Bronchial epithelial cell (primary cell): ENCODE data around the gene ID1. TPM values are rescaled to one million over a fixed set of nuclear protein-coding genes. Genes with fewer than 3 reads are reported as not detected.

Experiments used
- DNase-seq: peaks from one replicate; pipeline ENCODE4 v3.0.0-alpha.2; 2010; ENCODE audit warnings: low read depth
- FAIRE-seq: peaks from 2 replicates; lab custom pipeline; 2011; peaks lifted over from hg19 to GRCh38; lab: Jason Lieb, UNC
- H3K27me3 ChIP-seq: 2 replicates; pipeline ENCODE4 v1.5.1; 2011; ENCODE audit warnings: low read length; ENCODE audit not compliant: control insufficient read depth, insufficient read depth
- H3K36me3 ChIP-seq: 2 replicates; pipeline ENCODE4 v1.5.1; 2011; ENCODE audit warnings: low read length; ENCODE audit not compliant: control insufficient read depth, insufficient read depth
- H3K4me3 ChIP-seq: 2 replicates; pipeline ENCODE4 v1.5.1; 2011; ENCODE audit warnings: mild to moderate bottlenecking, low read depth, low read length, control low read depth
- total RNA-seq: library from RNA; depleted of rRNA; stranded (reverse); fragments of >200 nt; gene quantifications from 2 replicates; pipeline ENCODE4 v1.2.1, GENCODE V29; 2014
- TF ChIP-seq, protein P1 (sequence below): IDR thresholded peaks from 2 replicates; pipeline ENCODE4 v1.5.1; 2011; ENCODE audit warnings: mild to moderate bottlenecking, moderate library complexity, low read length, control low read depth, inconsistent platforms; ENCODE audit not compliant: insufficient read depth, severe bottlenecking

ID1 gene
- total RNA-seq, 1 donor from 2014 or later, result 930 TPM

DNA sequence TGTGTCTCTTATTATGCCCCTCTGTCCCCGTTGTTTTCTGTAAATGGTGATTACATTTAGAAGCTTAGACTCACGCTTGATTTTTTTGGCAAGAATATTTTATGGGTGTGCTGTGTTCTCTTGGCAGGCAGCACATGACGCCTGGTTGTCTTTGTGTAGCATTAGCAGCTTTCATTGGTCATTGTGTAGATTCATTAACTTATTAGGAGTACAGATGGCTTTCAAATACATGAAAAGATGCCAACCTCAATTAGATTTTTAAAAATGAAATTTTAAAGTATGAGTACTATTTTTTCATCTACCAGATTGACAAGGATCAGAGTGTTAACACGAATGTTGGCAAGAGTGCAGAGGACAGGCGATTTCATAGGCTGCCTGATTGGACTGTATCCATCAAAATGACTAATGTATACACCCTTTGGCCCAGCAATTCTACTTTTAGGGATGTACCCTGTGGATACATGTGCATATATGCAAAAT lies 47.9 kb downstream of the ID1 start:
- H3K36me3 ChIP-seq, result no peaks in the 10 kb centered on the region
- no peak for FAIRE-seq
- TF ChIP-seq, protein P1, sequence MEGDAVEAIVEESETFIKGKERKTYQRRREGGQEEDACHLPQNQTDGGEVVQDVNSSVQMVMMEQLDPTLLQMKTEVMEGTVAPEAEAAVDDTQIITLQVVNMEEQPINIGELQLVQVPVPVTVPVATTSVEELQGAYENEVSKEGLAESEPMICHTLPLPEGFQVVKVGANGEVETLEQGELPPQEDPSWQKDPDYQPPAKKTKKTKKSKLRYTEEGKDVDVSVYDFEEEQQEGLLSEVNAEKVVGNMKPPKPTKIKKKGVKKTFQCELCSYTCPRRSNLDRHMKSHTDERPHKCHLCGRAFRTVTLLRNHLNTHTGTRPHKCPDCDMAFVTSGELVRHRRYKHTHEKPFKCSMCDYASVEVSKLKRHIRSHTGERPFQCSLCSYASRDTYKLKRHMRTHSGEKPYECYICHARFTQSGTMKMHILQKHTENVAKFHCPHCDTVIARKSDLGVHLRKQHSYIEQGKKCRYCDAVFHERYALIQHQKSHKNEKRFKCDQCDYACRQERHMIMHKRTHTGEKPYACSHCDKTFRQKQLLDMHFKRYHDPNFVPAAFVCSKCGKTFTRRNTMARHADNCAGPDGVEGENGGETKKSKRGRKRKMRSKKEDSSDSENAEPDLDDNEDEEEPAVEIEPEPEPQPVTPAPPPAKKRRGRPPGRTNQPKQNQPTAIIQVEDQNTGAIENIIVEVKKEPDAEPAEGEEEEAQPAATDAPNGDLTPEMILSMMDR, result no peak

DNA sequence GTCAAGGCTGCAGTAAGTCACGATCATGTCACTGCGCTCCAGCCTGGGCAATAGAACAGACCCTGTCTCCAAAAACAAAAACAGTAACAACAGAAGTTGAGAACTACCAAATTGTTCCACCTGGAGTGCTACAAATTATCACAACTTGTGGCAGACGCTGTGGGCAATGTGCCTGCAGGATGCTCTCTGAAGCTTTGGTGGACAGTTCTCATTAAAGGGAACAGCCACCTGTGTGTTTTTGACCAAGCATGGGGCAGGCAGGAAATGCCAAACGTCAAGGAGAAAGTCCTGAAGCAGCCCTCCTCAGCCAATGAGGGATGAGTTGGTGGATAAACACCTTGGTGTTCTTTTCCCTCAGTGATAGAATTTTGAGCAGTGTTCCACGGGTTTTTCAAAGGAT lies 48.5 kb downstream of the ID1 start:
- H3K4me3 ChIP-seq, result no peak overlapping the region
- H3K36me3 ChIP-seq, result no peaks in the 10 kb centered on the region
- DNase-seq (no peak), FAIRE-seq (no peak)
- H3K27me3 ChIP-seq, result no peaks in the 10 kb centered on the region
- TF ChIP-seq, protein P1, result no peak

More for the DNA sequence above, 47.9 kb downstream of the ID1 start:
- no peak overlapping the region for H3K4me3 ChIP-seq
- peak; percentile 30 for DNase-seq
- H3K27me3 ChIP-seq, result no peaks in the 10 kb centered on the region

DNA sequence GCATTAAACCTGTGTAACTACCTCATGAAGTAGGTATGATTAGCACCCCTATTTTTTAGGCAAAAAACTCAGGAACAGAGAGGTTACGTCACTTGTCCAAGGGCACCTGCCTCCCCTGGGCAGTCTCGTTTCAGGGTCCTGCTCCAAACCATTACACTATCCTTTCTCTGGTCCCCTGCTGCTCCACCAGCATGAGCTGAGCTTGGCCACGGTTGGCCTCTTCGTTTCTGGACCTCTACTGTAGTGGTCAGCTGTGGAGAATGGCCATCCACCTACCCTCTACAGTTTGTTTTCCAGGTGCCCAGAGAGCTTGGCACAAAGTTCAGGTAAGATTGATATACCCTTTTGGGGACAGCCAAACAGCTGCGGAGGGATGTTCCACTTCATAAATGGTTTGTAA lies 49.4 kb downstream of the ID1 start:
- H3K4me3 ChIP-seq, result no peak overlapping the region
- H3K27me3 ChIP-seq, result no peaks in the 10 kb centered on the region
- FAIRE-seq, result no peak
- DNase-seq, result no peak
- no peaks in the 10 kb centered on the region for H3K36me3 ChIP-seq
- TF ChIP-seq, protein P1, result no peak

Other genes starting within 250 kb of the ID1 start
- not detected in 2 replicates for gene DEFB118, start 236.7 kb upstream of the ID1 start, total RNA-seq
- gene DEFB119, start 214.7 kb upstream of the ID1 start, total RNA-seq, result not detected in 2 replicates
- not detected in 2 replicates for gene DEFB121, start 199.1 kb upstream of the ID1 start, total RNA-seq
- not detected in 2 replicates for gene DEFB123, start 164.7 kb upstream of the ID1 start, total RNA-seq
- gene DEFB124, start 130.2 kb upstream of the ID1 start, total RNA-seq, result not detected in 2 replicates
- gene REM1, start 130.0 kb upstream of the ID1 start, total RNA-seq, result not detected in 2 replicates
- 46.9 and 52.9 TPM in 2 replicates for gene HM13, start 90.8 kb upstream of the ID1 start, total RNA-seq
- not detected in 2 replicates for gene COX4I2, start 32.6 kb downstream of the ID1 start, total RNA-seq
- 93.5 and 93.8 TPM in 2 replicates for gene BCL2L1, start 117.6 kb downstream of the ID1 start, total RNA-seq
- gene TPX2, start 134.0 kb downstream of the ID1 start, total RNA-seq, result 1.3 and 1.8 TPM in 2 replicates
- gene MYLK2, start 214.1 kb downstream of the ID1 start, total RNA-seq, result not detected in 2 replicates
- gene FOXS1, start 240.3 kb downstream of the ID1 start, total RNA-seq, result not detected in 2 replicates